NCI-H748 (cell line): Measurements from ENCODE around the gene FKBP3.
"Not testable (repeated sequence)": the region's sequence is repeated elsewhere in the genome, so short reads cannot be mapped to it uniquely, and the experiment has no call there.

ENCODE experiments used
- DNase-seq: peaks from one replicate; lab custom pipeline; 2025; ENCODE audit not compliant: unreplicated experiment; lab: John Stamatoyannopoulos, UW

Gene FKBP3

DNA sequence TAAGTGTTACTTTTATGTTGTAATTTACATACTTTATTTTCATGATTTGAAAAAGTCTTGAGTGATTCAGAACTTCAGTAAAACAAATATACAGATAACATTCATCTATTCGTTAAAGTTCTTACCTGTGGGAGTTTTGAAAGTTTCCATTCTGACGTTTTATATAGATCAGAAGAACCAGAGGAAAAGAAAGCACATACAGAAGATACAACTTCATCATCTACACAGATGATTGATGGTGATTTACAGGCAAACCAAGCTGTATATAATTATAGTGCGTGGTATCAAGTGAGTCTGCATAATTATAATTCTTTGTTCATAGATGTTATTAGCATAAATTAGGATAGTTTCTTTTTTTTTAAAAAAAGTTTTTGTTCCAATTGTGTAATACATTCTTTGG, 20.0 kb downstream of the FKBP3 start:
- no peak for DNase-seq

DNA sequence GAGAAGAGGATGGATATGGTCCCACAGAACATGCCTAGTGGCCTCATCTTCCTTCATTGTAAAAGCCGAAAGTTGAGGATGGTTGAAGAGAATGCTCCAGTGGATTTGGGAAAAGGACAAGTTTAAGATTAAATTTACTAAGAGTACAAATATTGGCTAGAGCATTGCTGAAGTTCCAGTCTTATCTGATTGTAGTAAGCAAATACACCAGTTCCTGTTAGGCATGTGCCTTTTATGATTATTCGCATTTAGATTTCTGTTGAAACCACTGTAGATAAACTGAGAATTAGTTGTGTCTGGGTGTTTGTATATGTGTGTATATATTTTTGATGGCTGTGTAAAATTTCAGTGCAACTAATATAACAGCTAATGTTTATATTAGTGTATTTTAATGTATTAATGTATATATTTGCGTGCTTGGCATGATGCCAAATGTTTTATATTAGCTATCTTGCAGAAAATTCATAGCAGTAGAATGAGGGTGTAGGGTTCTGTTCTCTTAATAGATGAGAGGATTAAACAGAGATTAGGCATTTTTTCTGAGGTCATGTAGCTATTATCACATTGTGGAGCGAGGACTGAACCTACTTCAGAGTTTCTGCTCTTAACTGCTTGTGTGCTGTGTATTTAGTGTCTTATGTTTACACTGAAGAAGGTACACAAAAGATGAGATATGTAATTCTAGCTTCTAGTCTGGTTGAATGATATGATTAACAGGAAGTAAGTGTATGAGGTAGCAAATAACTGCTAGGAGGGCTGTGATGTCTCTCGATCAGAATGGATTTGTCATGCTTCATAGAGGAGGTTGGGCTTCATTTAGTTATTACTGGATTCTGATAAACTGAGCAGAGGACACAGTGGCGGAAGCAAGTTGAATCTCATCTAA, 21.1 kb downstream of the FKBP3 start:
- peak; percentile 23 for DNase-seq

DNA sequence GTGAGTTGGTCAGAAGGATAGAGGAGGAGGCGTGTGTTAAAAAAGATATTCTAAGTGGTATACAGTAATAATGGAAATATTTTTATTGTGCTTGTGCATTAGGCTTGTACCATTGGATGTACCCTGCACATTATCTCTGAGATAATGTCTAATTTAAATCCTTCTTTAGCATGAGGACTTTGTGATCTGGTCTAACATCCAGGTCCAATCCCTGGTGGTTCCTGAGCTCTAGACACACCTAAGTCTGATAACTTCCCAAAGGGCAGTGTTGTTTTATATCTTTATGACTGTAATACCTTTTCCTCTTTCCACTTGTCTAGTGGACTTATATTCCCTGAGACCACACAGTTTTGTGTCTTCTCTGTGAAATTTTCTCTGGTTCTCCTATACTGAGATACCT, 29.7 kb downstream of the FKBP3 start:
- DNase-seq = no peak

DNA sequence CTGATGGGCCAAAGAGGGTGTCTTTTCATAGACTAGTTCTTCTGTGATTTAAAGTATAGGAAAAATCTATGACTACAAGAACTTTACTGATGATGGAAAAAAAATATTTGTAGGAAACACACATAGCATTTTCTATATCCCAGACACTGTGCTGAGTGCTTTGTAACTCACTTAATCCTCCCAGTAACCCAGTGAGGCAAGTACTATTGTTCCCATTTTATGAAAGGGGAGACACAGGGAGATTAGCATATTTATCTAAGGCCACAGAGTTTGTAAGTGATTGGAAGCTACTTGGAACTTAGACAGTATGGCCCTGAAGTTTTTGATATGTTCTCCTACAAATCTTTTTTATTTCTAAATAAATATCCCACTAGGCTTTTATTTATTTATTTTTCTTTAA, 30.5 kb downstream of the FKBP3 start:
- no peak for DNase-seq

DNA sequence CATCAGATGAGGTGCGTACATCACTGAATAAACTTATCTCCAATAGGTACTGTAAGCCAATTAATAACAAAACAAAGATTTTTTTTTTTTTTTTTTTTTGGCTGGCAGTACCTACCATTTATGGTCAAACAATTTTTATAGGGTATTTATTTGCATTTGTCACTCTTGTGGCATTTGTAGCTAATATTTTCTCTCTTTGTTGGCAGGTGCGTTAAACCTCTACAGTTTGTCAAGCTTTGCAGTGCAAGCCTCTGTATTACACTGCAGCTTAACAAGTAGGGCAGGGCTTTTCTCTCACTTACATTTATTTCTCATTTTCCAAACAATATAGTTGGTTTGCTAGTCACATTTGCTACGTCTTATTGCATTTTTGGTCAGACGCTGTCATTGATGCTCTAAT, 38.1 kb downstream of the FKBP3 start:
- DNase-seq = no peak

DNA sequence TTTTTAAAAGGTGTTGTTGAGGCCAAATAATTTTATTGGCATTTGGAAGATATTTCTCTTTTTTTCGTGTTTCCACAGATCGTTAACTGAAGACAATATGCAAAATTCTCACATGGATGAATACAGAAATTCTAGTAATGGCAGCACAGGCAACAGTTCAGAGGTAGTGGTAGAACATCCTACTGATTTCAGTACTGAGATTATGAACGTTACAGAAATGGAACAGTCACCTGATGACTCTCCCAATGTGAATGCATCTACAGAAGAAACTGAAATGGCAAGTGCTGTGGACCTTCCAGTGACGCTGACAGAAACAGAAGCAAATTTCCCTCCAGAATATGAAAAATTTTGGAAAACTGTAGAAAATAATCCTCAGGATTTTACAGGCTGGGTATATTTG, 39.1 kb downstream of the FKBP3 start:
- DNase-seq = no peak

DNA sequence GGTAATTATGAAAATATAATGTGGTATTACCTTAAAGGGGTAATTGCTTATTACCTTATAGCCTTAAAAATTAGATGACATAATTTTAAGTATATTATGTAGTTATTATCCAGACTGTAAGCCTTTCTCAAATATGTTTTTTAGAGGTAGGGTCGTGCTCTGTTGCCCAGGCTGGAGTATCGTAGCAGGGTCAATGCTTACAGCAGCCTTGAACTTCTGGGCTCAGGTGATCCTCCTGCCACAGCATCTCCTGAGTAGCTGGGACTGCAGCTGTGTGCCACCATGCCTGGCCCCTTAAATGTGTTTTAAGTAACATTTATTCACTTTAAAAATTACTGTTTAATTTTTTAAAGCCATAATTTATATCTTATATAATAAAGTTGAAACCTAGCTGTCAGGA, 40.0 kb downstream of the FKBP3 start:
- no peak for DNase-seq

DNA sequence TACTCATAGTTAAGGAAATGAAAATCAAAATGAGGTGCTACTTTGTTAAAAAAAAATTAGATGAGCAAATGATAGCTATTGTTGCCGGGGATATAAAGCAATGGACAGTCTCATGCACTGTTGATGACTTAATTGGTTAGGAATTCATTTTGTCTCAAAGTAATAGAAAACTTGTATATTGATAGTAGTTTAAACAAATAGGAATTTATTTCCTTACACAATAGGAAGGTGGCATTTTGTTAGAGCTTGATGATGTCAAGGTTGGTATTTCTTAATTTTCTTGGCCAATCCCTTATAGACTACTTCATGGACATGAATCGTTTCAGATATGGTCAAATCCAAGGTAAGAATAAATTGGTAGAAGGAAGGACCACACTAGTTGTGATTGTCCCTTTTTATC, 42.6 kb downstream of the FKBP3 start:
- DNase-seq = no peak

DNA sequence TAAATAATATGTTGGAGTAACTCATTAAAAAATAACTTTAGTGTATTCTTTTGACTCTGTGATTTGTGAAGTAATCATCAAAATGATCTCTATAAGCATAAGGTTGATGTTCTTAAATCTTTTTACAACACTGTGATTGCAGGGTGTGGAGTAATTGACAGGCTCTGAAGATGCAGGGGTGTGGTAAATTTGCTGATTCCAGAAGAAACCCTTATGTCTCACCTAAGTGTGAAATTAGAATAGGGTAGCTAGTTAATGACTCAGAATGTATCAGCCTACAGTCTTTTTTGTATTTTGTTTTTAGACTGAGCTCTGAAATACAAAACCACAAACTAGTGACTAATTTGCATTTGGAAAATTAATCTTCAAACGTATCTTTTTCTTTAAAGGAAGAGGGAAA, 44.5 kb downstream of the FKBP3 start:
- no peak for DNase-seq

DNA sequence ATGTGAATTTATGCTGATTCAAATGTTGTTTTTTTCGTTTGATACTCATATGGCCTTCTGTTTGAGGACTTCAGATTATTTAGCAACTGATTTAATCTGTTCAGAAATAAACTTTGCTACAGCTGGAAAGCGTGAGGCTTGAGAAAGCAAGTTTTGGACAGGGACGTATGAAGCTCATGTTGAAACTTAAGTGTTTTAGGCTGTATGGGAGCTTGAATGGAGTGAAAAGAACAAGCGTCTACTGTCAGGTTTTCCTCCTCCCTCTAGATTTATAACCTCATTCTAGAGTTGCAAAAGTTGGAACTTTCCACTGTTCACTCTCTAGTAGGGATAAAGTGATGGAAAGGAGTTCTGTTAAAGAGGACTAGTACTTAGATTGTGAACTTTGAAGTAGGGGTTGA, 49.3 kb downstream of the FKBP3 start:
- DNase-seq = peak; percentile 9

DNA sequence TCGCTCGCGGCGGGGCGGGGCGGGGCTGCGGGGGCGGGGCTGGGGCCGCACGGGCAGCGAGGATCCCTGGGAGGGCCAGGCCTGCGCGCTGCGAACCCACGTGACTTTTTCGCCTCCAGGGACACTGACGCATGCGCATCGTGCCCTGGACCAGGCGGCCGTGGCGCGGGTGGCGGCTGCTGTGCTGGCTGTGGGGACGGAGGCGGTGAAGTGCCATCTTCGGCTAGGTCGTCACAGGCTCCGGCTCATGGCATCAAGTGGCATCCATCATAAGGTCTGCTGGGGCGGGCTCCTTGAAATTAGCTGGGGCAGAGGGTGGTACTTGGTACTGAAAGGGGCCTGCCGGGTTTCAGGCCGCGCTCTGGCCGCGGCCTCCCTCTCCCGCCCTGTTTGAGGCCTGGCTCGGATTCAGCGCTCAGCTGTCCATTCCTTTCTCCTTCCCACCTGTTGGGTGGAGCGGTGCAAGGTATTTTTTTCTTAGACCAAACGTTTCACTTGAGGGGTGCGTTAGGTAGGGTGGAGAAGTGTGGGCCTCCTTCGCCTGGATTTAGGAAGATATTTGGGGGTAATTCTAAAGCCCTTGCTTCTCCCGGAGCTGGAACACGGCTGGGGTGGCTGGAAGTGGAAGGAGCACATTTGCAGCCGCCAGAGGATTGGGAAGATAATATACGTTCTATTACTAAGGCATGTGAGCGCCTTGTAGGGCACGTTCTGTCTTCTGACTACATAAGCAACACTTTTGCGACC, 50.1 kb downstream of the FKBP3 start, which contains the start of gene PRPF39:
TSS of gene PRPF39 (plus strand) at position 141 of the 747 bp plus-strand sequence. CDS start 11,124 bp downstream, outside the sequence.
- DNase-seq = peak; percentile 95

DNA sequence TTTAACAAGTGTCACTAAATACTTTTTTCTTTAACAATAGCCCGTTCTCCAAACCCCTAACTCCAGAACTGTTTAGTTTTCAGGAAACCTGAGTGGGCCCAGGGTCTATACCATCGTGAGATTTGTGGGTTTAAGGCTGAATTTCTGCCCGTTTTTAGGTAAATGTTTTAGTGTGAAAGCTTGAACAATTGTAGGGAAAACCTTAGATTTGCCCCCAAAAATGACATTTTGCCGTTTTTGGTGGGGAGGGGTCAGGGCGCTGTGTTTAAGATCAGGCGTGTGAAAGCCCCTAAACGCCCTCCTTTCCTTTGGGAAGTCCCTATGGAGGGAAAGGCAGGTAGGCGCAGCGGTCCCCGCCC, 50.7 kb downstream of the FKBP3 start:
- DNase-seq = peak; percentile 30

DNA sequence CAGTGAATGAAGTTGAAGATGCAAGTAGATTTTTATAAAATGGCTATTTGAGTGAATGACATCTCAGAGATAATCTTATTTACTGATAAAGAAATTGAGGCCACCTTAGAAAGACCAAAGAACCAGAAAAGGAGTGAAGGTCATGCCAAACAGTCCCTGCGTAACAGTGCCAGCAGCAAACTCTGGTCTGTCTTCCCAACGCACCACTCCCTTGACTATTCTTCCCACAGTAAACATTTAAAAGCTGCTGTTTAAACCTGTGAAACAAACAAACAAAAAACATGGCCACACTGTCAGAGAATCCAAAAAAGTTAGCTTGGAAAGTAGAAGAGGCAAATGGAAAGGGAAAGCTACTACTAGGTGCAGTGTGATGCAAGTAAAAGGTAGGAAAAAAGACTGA, 51.9 kb downstream of the FKBP3 start:
- DNase-seq = no peak

DNA sequence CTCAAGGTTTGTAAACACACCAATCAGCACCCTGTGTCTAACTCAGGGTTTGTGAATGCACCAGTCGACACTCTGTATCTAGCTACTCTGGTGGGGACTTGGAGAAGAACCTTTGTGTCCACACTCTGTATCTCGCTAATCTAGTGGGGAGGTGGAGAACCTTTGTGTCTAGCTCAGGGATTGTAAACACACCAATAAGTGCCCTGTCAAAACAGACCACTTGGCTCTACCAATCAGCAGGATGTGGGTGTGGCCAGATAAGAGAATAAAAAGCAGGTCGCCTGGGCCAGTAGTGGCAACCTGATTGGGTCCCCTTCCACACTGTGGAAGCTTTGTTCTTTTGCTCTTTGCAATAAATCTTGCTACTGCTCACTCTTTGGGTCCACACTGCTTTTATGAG, 53.2 kb downstream of the FKBP3 start:
- not testable (repeated sequence) for DNase-seq

DNA sequence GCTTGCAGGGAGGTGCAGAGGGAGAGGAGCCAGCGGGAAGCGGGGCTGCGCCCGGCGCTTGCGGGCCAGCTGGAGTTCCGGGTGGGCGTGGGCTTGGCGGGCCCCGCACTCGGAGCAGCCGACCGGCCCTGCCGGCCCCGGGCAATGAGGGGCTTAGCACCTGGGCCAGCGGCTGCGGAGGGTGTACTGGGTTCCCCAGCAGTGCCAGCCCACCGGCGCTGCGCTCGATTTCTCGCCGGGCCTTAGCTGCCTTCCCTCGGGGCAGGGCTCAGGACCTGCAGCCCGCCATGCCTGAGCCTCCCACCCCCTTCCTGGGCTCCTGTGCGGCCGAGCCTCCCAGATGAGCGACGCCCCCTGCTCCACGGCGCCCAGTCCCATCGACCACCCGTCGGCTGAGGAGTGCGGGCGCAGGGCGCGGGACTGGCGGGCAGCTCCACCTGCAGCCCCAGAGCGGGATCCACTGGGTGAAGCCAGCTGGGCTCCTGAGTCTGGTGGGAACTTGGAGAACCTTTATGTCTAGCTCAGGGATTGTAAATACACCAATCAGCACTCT, 53.8 kb downstream of the FKBP3 start:
- DNase-seq = not testable (repeated sequence)

DNA sequence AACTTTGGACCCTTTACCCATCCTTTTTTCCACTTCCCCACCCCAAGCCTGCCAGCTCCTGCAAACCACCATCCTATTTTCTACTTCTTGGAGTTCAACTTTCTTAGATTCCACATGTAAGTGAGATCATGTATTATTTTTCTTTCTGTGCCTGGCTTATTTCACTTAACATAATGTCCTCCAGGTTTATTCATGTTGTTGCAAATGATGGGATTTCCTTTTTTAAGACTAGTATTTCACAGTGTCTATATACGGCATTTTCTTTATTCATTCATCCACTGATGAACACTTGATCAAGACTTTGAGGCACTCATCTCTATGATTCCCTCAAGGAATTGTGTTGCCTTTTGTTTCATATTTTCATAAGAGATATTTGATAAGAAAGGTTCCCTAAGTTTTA, 56.0 kb downstream of the FKBP3 start:
- DNase-seq = no peak

DNA sequence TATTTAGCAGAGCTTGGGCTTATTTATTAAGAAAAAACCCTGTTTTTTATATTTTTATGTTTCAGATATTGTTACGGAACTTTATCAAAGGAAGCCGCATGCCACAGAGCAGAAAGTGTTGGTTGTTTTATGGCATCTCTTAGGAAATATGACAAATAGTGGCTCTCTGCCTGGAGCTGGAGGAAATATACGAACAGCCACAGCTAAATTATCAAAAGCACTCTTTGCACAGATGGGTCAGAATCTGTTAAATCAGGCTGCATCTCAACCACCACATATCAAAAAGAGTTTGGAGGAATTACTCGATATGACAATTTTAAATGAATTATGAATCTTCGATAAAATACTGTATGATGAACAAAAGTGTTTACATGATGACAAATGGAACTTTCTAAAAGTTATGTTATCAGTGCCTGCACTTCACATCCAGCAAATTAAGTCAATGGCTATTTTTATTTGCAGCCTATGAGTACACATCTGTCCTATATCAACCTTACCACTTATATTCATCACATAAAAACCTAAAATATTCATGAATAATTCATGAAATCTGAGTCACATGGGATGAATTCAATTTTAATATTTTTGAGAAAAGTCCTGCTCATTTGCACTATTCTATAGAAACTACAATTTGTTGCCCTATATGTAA, 60.9 kb downstream of the FKBP3 start:
- DNase-seq = no peak

DNA sequence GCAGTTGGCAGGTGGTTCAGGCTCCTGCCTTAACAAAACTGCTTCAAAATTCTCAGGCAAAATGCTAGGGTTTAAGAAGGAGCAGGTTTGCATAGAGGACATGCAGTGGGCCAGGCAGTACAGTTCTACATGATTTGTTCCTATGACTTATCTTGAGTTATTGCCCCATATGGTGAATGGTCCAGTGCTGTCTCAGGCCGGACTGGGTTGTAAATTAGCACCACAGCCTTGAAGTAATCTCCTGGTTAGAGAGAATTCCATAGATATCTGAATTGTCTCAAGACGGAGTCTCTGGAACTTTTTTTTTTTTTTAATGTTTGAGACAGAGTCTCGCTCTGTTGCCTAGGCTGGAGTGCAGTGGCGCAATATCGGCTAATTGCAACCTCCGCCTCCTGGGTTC, 62.2 kb downstream of the FKBP3 start:
- no peak for DNase-seq

DNA sequence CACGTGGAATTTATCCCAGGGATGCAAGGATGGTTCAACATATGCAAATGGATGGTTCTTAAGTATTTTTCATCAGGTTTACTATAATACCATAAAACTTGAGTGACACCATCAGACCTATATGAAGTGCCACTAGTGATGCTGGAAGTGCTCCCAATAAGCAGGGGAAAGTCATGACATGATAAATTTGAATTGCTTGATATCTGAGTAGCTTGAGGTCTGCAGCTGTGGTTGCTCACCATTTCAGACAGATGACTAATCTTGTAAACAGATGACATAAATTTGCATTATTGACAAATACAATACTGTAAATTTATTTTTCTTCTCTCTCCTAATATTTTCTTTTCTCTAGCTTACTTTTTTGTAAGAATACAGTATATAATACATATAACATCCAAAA, 64.1 kb downstream of the FKBP3 start:
- no peak for DNase-seq

DNA sequence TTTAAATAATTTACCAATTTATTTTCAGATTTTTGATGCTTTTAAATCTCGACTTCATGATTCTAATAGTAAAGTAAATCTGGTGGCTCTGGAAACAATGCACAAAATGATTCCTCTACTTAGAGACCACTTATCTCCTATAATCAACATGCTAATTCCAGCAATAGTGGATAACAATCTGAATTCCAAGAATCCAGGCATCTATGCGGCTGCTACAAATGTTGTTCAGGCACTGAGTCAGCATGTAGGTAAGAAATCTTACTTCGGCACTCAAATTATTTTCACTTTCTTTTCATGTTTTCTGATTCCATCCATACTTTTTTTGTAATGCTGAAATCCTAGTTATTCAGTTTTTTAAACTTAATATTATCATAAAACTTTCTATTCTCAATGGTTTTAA, 65.9 kb downstream of the FKBP3 start:
- DNase-seq = no peak

DNA sequence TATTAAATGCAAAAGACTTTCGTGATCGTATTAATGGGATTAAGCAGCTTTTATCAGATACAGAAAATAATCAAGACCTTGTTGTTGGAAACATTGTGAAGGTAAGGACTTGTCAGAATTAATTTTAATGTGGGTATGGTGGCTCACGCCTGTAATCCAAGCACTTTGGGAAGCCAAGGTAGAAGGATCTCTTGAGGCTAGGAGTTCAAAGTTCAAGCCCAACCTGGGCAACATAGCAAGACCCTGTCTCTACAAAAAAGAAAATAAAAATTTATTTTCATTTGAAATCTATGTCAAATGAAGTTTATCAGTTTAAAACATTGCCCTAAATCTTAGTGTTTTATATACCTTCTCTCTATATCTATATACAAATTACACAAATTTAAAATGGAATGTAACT, 67.6 kb downstream of the FKBP3 start:
- DNase-seq = no peak

DNA sequence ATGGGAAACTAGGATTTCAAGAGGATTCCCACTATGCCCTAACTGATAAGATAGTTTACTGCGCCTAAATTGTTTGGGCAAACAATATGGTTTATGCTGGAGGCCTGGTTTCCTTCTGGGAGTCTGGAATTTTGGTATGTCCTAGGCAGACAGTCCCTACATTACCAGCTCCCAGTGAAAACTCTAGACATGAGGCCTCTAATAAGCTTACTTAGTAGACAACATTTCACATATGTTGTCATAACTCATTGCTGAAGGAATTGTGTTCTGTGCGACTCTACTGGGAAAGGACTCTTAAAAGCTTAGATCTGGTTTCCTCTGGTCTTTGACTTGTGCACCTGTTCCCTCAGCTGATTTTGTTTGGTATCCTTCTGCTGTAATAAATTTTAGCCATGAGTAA, 68.3 kb downstream of the FKBP3 start:
- DNase-seq = no peak
